PC-9 (cell line): ENCODE results near the gene ZNRF3. TPM values are rescaled to one million over a fixed set of nuclear protein-coding genes. Genes with fewer than 3 reads are reported as not detected.
A peak's percentile ranks its signal among the peaks of the same experiment; 100 is the strongest.

Experiments
- BruUV-seq: library from RNA; stranded (reverse); fragments of 400-500 nt; replicated peaks from 2 replicates; lab custom pipeline; 2021; lab: Mats Ljungman, UMichigan
- CTCF ChIA-PET: fragments of 300-600 bp; sonication (Branson Sonifier 250); formaldehyde crosslinking; loops from one replicate; lab custom pipeline; 2022; ENCODE audit warnings: antibody characterized with exemption; lab: Charles Lee
- POLR2A ChIA-PET: fragments of 300-600 bp; sonication (Branson Sonifier 250); formaldehyde crosslinking; loops from one replicate; lab custom pipeline; 2022; ENCODE audit warnings: antibody characterized with exemption; ENCODE audit not compliant: unreplicated experiment; lab: Charles Lee
- DNase-seq, 2 experiments: peaks; one replicate each; pipeline versions ENCODE4 v3.0.0 to v3.0.0-alpha.2; 2015 to 2022; ENCODE audit warnings: mixed read lengths in 1 of 2
- H2AFZ ChIP-seq: fragments of 200-600 bp; sonication (generic); 2 replicates; pipeline ENCODE4 v1.8.1; 2017; ENCODE audit warnings: antibody characterized with exemption
- H3F3A ChIP-seq: fragments of 200-600 bp; sonication (generic); 2 replicates; pipeline ENCODE4 v1.8.1; 2017; ENCODE audit warnings: antibody characterized with exemption, mild to moderate bottlenecking, low read depth; ENCODE audit not compliant: insufficient read depth
- H3K27ac ChIP-seq: fragments of 200-600 bp; sonication (generic); 2 replicates; pipeline ENCODE4 v1.6.1; 2016; ENCODE audit warnings: mixed run types
- H3K27me3 ChIP-seq: fragments of 200-600 bp; sonication (generic); 2 replicates; pipeline ENCODE4 v1.6.1; 2016; ENCODE audit warnings: low read depth, mixed run types; ENCODE audit not compliant: insufficient read depth
- H3K36me3 ChIP-seq: fragments of 200-600 bp; sonication (generic); 2 replicates; pipeline ENCODE4 v1.6.1; 2016; ENCODE audit warnings: low read depth, mixed run types
- H3K4me1 ChIP-seq: fragments of 200-600 bp; sonication (generic); replicated peaks from 2 replicates; pipeline ENCODE4 v1.6.1; 2016; ENCODE audit warnings: mixed run types; ENCODE audit not compliant: insufficient read depth
- H3K4me2 ChIP-seq: fragments of 200-600 bp; sonication (generic); 2 replicates; pipeline ENCODE4 v1.6.1; 2017; ENCODE audit warnings: mixed run types
- H3K4me3 ChIP-seq: fragments of 200-600 bp; sonication (generic); 2 replicates; pipeline ENCODE4 v1.6.1; 2016; ENCODE audit warnings: mixed run types
- H3K79me2 ChIP-seq: fragments of 200-600 bp; sonication (generic); 2 replicates; pipeline ENCODE4 v1.6.1; 2017; ENCODE audit warnings: low read depth, mixed run types
- H3K9me2 ChIP-seq: fragments of 200-600 bp; sonication (generic); 2 replicates; pipeline ENCODE4 v1.8.1; 2017; ENCODE audit warnings: mild to moderate bottlenecking; ENCODE audit not compliant: insufficient read depth
- H3K9me3 ChIP-seq: fragments of 200-600 bp; sonication (generic); 2 replicates; pipeline ENCODE4 v1.8.1; 2016; ENCODE audit warnings: low read depth; ENCODE audit not compliant: insufficient read depth
- H4K20me1 ChIP-seq: fragments of 200-600 bp; sonication (generic); 2 replicates; pipeline ENCODE4 v1.8.1; 2017; ENCODE audit not compliant: insufficient read depth
- EZH2 ChIP-seq: fragments of 200-600 bp; sonication (generic); IDR thresholded peaks from 2 replicates; pipeline ENCODE4 v1.8.0; 2017; ENCODE audit warnings: antibody characterized with exemption, low read depth
- intact Hi-C: fragments of 100-400 bp; cut with micrococcal nuclease; formaldehyde crosslinking; loops from one replicate; pipeline ENCODE4 v1.10.0; 2022; ENCODE audit not compliant: unreplicated experiment
- total RNA-seq: library from RNA; stranded (reverse); gene quantifications from 2 replicates; pipeline ENCODE4 v1.2.3, GENCODE V29; 2021
- TF ChIP-seq, protein P1 (sequence below): fragments of 200-600 bp; sonication (generic); conservative IDR thresholded peaks from 2 replicates; pipeline ENCODE4 v1.6.1; 2017; ENCODE audit warnings: mixed run types, antibody characterized with exemption, mild to moderate bottlenecking, moderate library complexity

ZNRF3 gene
- total RNA-seq, 1 experiment from 2014 or later = 5.2 TPM

DNA sequence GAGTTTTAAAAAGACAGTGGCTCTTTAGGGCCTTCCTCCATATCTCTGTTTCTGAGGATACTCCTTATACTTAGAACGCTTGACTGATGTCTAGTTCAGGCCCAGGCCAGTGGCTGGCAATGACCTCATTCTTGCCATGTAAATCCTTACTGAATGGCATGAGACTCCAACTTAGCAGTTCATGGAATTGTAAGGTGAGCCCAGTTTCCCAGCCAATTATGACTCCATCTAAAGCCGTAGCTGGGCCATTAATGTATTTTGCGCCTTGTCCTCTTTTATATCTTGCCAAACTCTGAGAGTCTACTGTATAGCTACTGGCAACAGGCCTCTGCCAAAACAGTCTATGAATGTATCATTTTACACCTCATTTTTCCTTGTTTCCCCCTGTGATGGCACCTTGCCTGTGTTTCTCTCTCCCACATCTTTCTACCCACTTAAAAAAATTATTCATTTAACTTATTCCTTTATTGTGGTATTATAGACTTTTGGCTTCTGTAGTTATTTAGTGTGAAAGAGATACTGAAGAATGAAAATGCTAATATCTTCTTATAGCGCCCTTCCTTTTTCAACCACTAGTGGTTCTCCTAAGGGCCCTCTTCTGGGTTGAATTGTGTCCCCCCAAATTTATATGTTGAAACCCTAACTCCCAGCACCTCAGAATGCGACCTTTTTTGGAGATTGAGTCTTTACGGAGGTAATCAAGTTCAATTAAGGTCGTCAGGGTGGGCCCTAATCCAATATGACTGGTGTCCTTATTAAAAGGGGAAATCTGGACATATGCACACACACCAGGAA lies 67.4 kb downstream of the ZNRF3 start:
- DNase-seq = no peak
- H3K4me3 ChIP-seq = no peak overlapping the region
- peaks cover 15% of the 10 kb centered on the region for H3K79me2 ChIP-seq
- H3K4me1 ChIP-seq = 0 out of 2 replicates have a peak, but pooled peaks cover 12% of the 10 kb centered on the region
- intact Hi-C loops = no loop called here
- H3F3A ChIP-seq = 0 out of 2 replicates have a peak, but pooled peaks cover 4% of the 10 kb centered on the region
- no peak overlapping the region for H3K27ac ChIP-seq
- H3K27me3 ChIP-seq = no peaks in the 10 kb centered on the region
- H3K4me2 ChIP-seq = no peak overlapping the region
- H2AFZ ChIP-seq = no peak overlapping the region
- TF ChIP-seq EZH2 = no peak
- TF ChIP-seq, protein P1, sequence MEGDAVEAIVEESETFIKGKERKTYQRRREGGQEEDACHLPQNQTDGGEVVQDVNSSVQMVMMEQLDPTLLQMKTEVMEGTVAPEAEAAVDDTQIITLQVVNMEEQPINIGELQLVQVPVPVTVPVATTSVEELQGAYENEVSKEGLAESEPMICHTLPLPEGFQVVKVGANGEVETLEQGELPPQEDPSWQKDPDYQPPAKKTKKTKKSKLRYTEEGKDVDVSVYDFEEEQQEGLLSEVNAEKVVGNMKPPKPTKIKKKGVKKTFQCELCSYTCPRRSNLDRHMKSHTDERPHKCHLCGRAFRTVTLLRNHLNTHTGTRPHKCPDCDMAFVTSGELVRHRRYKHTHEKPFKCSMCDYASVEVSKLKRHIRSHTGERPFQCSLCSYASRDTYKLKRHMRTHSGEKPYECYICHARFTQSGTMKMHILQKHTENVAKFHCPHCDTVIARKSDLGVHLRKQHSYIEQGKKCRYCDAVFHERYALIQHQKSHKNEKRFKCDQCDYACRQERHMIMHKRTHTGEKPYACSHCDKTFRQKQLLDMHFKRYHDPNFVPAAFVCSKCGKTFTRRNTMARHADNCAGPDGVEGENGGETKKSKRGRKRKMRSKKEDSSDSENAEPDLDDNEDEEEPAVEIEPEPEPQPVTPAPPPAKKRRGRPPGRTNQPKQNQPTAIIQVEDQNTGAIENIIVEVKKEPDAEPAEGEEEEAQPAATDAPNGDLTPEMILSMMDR = no peak
- H4K20me1 ChIP-seq = no peaks in the 10 kb centered on the region
- H3K9me2 ChIP-seq = no peaks in the 10 kb centered on the region
- ChIA-PET CTCF (no interaction called here), POLR2A (no interaction called here)
- no TSS peak for BruUV-seq
- H3K9me3 ChIP-seq = no peaks in the 10 kb centered on the region; the same call in 1 of the 2 replicates
- no peaks in the 10 kb centered on the region for H3K36me3 ChIP-seq

- no peak overlapping the region for H3K4me3 ChIP-seq
- H3K36me3 ChIP-seq = no peaks in the 10 kb centered on the region
- H4K20me1 ChIP-seq = no peaks in the 10 kb centered on the region
- no peak overlapping the region for H2AFZ ChIP-seq
- DNase-seq = no peak
- H3F3A ChIP-seq = 0 out of 2 replicates have a peak, but pooled peaks cover 4% of the 10 kb centered on the region
- H3K4me2 ChIP-seq = no peak overlapping the region
- no peaks in the 10 kb centered on the region for H3K27me3 ChIP-seq
- no peak overlapping the region for H3K27ac ChIP-seq
- TF ChIP-seq EZH2 = no peak
- TF ChIP-seq, protein P1 = no peak
- H3K9me3 ChIP-seq = no peaks in the 10 kb centered on the region; the same call in 1 of the 2 replicates
- ChIA-PET POLR2A (interaction anchor here (0.6 kb wide), 1 partner anchor 88 kb away, joined by 15 read pairs; no protein-coding TSS in a partner anchor), CTCF (no interaction called here)
- no TSS peak for BruUV-seq
- H3K4me1 ChIP-seq = 0 out of 2 replicates have a peak, but pooled peaks cover 12% of the 10 kb centered on the region
- peaks cover 15% of the 10 kb centered on the region for H3K79me2 ChIP-seq
- intact Hi-C loops = no loop called here
- H3K9me2 ChIP-seq = no peaks in the 10 kb centered on the region
These were observed 68.2 kb downstream of the ZNRF3 start for GRCh38 chr22:28951530-28951929.

DNA sequence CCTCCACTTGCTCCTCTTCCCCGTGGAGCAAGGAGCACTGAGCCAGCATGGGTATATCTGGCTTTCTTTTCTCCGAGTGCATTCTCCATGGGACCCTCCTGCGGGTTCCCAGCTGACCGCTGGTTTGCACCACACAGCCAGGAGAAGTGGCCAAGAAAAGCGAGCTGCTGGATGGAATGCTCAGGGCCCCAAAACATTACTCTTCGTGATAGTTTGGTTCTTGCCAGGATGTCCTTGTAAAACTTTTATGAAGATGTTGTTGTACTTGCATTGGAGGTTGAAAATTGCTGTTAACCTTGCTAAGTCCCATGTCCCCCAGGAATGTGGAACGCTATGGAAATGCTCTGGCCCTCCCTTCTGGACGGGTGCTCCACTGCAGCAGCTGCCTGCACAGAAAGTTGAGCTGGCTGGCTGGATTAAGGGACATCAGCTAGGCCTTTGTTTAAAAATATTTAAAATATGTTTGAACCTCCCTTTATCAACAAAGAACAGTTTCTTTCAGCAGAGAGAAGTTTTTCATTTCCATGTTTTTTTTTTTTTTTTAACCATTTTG lies 68.7 kb downstream of the ZNRF3 start:
- H3K4me2 ChIP-seq = no peak overlapping the region
- no peak overlapping the region for H3K27ac ChIP-seq
- no peaks in the 10 kb centered on the region for H3K9me2 ChIP-seq
- no peak overlapping the region for H2AFZ ChIP-seq
- H3K4me3 ChIP-seq = no peak overlapping the region
- no TSS peak for BruUV-seq
- H3K36me3 ChIP-seq = no peaks in the 10 kb centered on the region
- peaks cover 15% of the 10 kb centered on the region for H3K79me2 ChIP-seq
- H4K20me1 ChIP-seq = no peaks in the 10 kb centered on the region
- 0 out of 2 replicates have a peak, but pooled peaks cover 4% of the 10 kb centered on the region for H3F3A ChIP-seq
- intact Hi-C loops = no loop called here
- H3K9me3 ChIP-seq = no peaks in the 10 kb centered on the region
- ChIA-PET POLR2A (interaction anchor here (0.6 kb wide), 1 partner anchor 87 kb away, joined by 15 read pairs; no protein-coding TSS in a partner anchor), CTCF (no interaction called here)
- no peaks in the 10 kb centered on the region for H3K27me3 ChIP-seq
- peak in 1 of 2 experiments; percentile 15 for DNase-seq
- TF ChIP-seq, protein P1 = no peak
- no peak for TF ChIP-seq EZH2
- H3K4me1 ChIP-seq = 0 out of 2 replicates have a peak, but pooled peaks cover 12% of the 10 kb centered on the region
